ENCODE measurements around the gene ZCCHC4. TPM values are rescaled to one million over a fixed set of nuclear protein-coding genes. Genes with fewer than 3 reads are reported as not detected.

ZCCHC4 gene, protein sequence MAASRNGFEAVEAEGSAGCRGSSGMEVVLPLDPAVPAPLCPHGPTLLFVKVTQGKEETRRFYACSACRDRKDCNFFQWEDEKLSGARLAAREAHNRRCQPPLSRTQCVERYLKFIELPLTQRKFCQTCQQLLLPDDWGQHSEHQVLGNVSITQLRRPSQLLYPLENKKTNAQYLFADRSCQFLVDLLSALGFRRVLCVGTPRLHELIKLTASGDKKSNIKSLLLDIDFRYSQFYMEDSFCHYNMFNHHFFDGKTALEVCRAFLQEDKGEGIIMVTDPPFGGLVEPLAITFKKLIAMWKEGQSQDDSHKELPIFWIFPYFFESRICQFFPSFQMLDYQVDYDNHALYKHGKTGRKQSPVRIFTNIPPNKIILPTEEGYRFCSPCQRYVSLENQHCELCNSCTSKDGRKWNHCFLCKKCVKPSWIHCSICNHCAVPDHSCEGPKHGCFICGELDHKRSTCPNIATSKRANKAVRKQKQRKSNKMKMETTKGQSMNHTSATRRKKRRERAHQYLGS
- 8.3 TPM for total RNA-seq

- DNase-seq (ENCODE audit: low spot score) = peak; percentile 89
These were observed at the start of gene ZCCHC4 for GRCh38 chr4:25312496-25313200. TSS of gene ZCCHC4 (plus strand) at chr4:25312774. CDS start at chr4:25312810, 36 bp downstream.

DNA sequence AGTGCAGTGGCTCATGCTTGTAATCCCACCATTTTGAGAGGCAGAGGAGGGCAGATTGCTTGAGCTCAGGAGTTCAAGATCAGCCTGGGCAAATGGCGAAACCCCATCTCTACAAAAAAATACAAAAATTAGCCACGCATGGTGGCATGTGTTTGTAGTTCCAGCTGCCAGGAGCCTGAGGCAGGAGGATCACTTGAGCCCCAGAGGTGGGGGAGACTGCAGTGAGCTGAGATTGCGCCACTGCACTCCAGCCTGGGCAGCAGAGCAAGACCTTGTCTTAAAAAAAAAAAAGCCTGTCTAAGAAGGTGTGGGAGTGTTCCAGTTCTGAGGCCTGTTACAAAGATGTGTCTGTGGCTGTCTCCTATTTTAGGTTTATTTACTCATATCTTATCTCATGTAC is 40.7 kb upstream of the ZCCHC4 start:
- DNase-seq (ENCODE audit: low spot score) = no peak

GRCh38 chr4:25280210-25280609 is 32.4 kb upstream of the ZCCHC4 start:
- DNase-seq (ENCODE audit: low spot score) = no peak

GRCh38 chr4:25283948-25284347 is 28.6 kb upstream of the ZCCHC4 start:
- no peak for DNase-seq (ENCODE audit: low spot score)

- no peak for DNase-seq (ENCODE audit: low spot score)
These were observed 28.1 kb upstream of the ZCCHC4 start for GRCh38 chr4:25284466-25284865.

- DNase-seq (ENCODE audit: low spot score) = no peak
These were observed 22.0 kb upstream of the ZCCHC4 start for GRCh38 chr4:25290490-25291067.

- DNase-seq (ENCODE audit: low spot score) = no peak
These were observed 21.3 kb upstream of the ZCCHC4 start for GRCh38 chr4:25291158-25291733.

GRCh38 chr4:25297528-25298242 is 14.9 kb upstream of the ZCCHC4 start:
- no peak for DNase-seq (ENCODE audit: low spot score)

GRCh38 chr4:25299476-25300203 is 12.9 kb upstream of the ZCCHC4 start:
- DNase-seq (ENCODE audit: low spot score) = peak; percentile 64

DNA sequence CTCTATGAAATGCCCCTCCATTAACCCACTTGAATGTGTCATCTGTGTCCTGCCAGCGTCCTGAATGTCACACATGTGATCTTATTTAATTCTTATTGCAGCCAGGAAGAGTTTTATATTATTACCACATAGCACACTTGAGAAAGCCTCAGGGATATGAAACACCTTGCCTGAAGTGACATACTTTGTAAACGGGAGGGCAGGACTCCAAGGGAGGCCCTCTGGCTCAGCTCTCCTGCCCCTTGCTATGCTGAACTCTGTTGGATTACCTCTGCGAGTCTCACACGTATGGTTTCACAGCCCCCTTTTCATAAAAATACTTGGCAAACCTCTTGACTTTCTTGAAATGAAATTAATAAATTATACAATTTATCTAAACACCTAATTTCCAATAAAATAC is 11.1 kb upstream of the ZCCHC4 start:
- no peak for DNase-seq (ENCODE audit: low spot score)

GRCh38 chr4:25302626-25303025 is 9.9 kb upstream of the ZCCHC4 start:
- no peak for DNase-seq (ENCODE audit: low spot score)

DNA sequence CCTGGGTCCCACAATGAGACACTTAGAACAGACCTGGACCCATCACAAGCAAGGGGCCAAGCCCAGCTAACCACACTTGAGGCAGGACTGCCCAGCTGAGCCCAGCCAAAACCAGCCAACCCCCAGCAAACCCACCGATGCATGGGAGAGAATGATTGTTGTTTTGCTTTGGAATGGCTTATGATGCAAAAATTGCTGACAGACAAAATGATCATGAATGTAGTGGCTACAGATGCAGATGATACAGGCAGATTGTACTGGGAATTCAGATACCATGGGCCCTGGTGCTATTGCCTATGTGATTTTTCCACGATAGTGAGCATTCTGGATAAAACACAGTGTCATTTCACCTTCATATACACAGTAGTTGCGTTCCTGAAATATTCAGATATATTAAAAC is 9.0 kb upstream of the ZCCHC4 start:
- DNase-seq (ENCODE audit: low spot score) = no peak

GRCh38 chr4:25306518-25307057 is 6.0 kb upstream of the ZCCHC4 start:
- DNase-seq (ENCODE audit: low spot score) = no peak

- no peak for DNase-seq (ENCODE audit: low spot score)
These were observed 5.0 kb upstream of the ZCCHC4 start for GRCh38 chr4:25307596-25307995.

GRCh38 chr4:25308306-25308705 is 4.3 kb upstream of the ZCCHC4 start:
- no peak for DNase-seq (ENCODE audit: low spot score)

DNA sequence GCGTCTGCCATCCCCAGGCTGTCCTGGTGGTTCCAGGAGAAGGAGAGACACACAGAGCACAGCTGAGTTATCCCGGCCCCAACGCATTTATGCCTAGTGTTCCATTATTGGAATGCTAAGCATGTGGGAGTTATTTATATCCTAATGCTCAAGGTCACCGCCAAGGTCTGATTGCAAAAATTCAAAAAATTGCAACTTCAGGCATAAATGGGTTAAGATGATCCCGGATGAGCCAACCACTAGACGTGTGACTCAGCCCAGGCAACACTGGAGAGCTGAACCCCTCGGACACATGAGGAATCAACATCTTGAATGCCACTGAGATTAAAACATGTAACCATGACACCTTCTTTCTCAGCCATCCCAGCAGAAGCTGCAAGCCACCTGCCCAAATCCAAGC is 3.8 kb upstream of the ZCCHC4 start:
- no peak for DNase-seq (ENCODE audit: low spot score)

- DNase-seq (ENCODE audit: low spot score) = no peak
These were observed 2.3 kb upstream of the ZCCHC4 start for GRCh38 chr4:25310066-25310802.

DNA sequence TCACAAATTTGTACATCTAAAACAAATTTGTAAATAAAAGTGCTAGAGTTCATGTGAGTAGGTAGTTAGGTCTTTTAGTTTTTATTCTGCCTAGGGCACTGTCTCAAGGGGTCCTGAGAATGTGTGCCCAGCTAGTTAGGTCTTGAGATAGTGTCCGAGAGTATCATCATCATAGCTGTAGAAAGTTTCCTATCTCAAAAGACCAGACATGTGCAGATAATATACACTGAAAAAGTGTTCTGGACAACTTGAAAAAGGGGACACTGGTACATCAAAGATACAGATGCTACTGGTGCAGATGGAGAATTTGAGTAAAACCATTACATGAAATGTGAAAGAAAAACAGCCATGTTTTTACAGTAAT is 1.8 kb upstream of the ZCCHC4 start:
- DNase-seq (ENCODE audit: low spot score) = no peak

- no peak for DNase-seq (ENCODE audit: low spot score)
These were observed 774 bp downstream of the ZCCHC4 start for GRCh38 chr4:25313201-25313895.
